HG02981 (cell line): ENCODE measurements around the gene HSH2D.
"Not testable (repeated sequence)": the region's sequence is repeated elsewhere in the genome, so short reads cannot be mapped to it uniquely, and the experiment has no call there.

Source experiments
- ATAC-seq: cut with Tn5 transposase; IDR thresholded peaks from one replicate; pipeline ENCODE4 v1.9.1; 2021; ENCODE audit warnings: mild to moderate bottlenecking, moderate library complexity; ENCODE audit not compliant: unreplicated experiment

Gene HSH2D

GRCh38 chr19:16119075-16119857, 24.2 kb upstream of the HSH2D start:
- not testable (repeated sequence) for ATAC-seq

- no peak for ATAC-seq
Observed at GRCh38 chr19:16121141-16121540, 22.3 kb upstream of the HSH2D start.

GRCh38 chr19:16121967-16122366, 21.5 kb upstream of the HSH2D start:
- no peak for ATAC-seq

- ATAC-seq = no peak
Observed at GRCh38 chr19:16124953-16125352, 18.5 kb upstream of the HSH2D start.

GRCh38 chr19:16125737-16126495, 17.6 kb upstream of the HSH2D start:
- ATAC-seq = no peak

- no peak for ATAC-seq
Observed at GRCh38 chr19:16127080-16127479, 16.4 kb upstream of the HSH2D start.

- ATAC-seq = no peak
Observed at GRCh38 chr19:16127776-16128371, 15.6 kb upstream of the HSH2D start.

GRCh38 chr19:16131648-16132047, 11.8 kb upstream of the HSH2D start:
- ATAC-seq = no peak

- ATAC-seq = no peak
Observed at GRCh38 chr19:16133818-16134217, 9.7 kb upstream of the HSH2D start.

GRCh38 chr19:16134510-16134909, 9.0 kb upstream of the HSH2D start:
- no peak for ATAC-seq

GRCh38 chr19:16135430-16136127, 7.9 kb upstream of the HSH2D start:
- ATAC-seq = no peak

- ATAC-seq = no peak
Observed at GRCh38 chr19:16136185-16136999, 7.1 kb upstream of the HSH2D start.

GRCh38 chr19:16139752-16140151, 3.7 kb upstream of the HSH2D start:
- no peak for ATAC-seq

- peak; percentile 44 for ATAC-seq
Observed at GRCh38 chr19:16141043-16141442, 2.4 kb upstream of the HSH2D start.

- ATAC-seq = no peak
Observed at GRCh38 chr19:16142032-16142580, 1.4 kb upstream of the HSH2D start.

- ATAC-seq = no peak
Observed at GRCh38 chr19:16144216-16144581, 714 bp downstream of the HSH2D start.

GRCh38 chr19:16146112-16146511, 2.6 kb downstream of the HSH2D start:
- ATAC-seq = no peak

- ATAC-seq = no peak
Observed at GRCh38 chr19:16148443-16149229, 5.2 kb downstream of the HSH2D start.

- no peak for ATAC-seq
Observed at GRCh38 chr19:16153582-16154336, 10.3 kb downstream of the HSH2D start.
